Liver (tissue), 3 donors: Measurements from ENCODE around the gene C2.

ENCODE experiments used
- FOXA1 ChIP-seq: IDR thresholded peaks from 2 replicates; pipeline ENCODE4 v1.6.1; 2016; ENCODE audit warnings: antibody characterized with exemption
- GABPA ChIP-seq, 2 donors: IDR thresholded peaks in 1 of 2; conservative IDR thresholded peaks in 1 of 2; 2 replicates each; pipeline ENCODE4 v1.6.1; 2016; ENCODE audit warnings: antibody characterized with exemption in 2 of 2, mild to moderate bottlenecking in 1 of 2, moderate library complexity in 1 of 2
- JUND ChIP-seq, 2 donors: IDR thresholded peaks; 2 replicates each; pipeline ENCODE4 v1.6.1; 2016; ENCODE audit warnings: antibody characterized with exemption in 2 of 2
- NR2F2 ChIP-seq: IDR thresholded peaks from 2 replicates; pipeline ENCODE4 v1.6.1; 2016; ENCODE audit warnings: antibody characterized with exemption
- RAD21 ChIP-seq, 2 donors: IDR thresholded peaks; 2 replicates each; pipeline ENCODE4 v1.6.1; 2016; ENCODE audit warnings: antibody characterized with exemption in 2 of 2, mild to moderate bottlenecking in 2 of 2
- SP1 ChIP-seq: IDR thresholded peaks from 2 replicates; pipeline ENCODE4 v1.6.1; 2018; ENCODE audit warnings: antibody characterized with exemption, mild to moderate bottlenecking
- TAF1 ChIP-seq: conservative IDR thresholded peaks from 2 replicates; pipeline ENCODE4 v1.6.1; 2016; ENCODE audit warnings: antibody characterized with exemption, mild to moderate bottlenecking
- YY1 ChIP-seq: IDR thresholded peaks from 2 replicates; pipeline ENCODE4 v1.6.1; 2016; ENCODE audit warnings: antibody characterized with exemption, mild to moderate bottlenecking
- TF ChIP-seq, protein P1 (sequence below): fragments of 150-350 bp; IDR thresholded peaks from 2 replicates; pipeline ENCODE4 v1.5.1; 2017; ENCODE audit warnings: improper control_type of control experiment, low read depth, low read length; ENCODE audit not compliant: missing input control
- TF ChIP-seq, protein P2 (sequence below): IDR thresholded peaks from 2 replicates; pipeline ENCODE4 v1.6.1; 2016; ENCODE audit warnings: antibody characterized with exemption, mild to moderate bottlenecking
- TF ChIP-seq, protein P3 (sequence below): IDR thresholded peaks from 2 replicates; pipeline ENCODE4 v1.6.1; 2016; ENCODE audit warnings: antibody characterized with exemption
- donor health status: healthy.
- donor health status: healthy.

- TF ChIP-seq SP1 (no peak), FOXA1 (no peak), NR2F2 (no peak), RAD21 (IDR thresholded peaks at IDR 0.05) (no peak), YY1 (no peak), GABPA (IDR thresholded peaks at IDR 0.05 in 1 of 2, conservative IDR thresholded peaks at IDR 0.05 in 1 of 2) (no peak), JUND (IDR thresholded peaks at IDR 0.05) (no peak), TAF1 (no peak)
- TF ChIP-seq, protein P1, sequence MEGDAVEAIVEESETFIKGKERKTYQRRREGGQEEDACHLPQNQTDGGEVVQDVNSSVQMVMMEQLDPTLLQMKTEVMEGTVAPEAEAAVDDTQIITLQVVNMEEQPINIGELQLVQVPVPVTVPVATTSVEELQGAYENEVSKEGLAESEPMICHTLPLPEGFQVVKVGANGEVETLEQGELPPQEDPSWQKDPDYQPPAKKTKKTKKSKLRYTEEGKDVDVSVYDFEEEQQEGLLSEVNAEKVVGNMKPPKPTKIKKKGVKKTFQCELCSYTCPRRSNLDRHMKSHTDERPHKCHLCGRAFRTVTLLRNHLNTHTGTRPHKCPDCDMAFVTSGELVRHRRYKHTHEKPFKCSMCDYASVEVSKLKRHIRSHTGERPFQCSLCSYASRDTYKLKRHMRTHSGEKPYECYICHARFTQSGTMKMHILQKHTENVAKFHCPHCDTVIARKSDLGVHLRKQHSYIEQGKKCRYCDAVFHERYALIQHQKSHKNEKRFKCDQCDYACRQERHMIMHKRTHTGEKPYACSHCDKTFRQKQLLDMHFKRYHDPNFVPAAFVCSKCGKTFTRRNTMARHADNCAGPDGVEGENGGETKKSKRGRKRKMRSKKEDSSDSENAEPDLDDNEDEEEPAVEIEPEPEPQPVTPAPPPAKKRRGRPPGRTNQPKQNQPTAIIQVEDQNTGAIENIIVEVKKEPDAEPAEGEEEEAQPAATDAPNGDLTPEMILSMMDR: no peak
- TF ChIP-seq, protein P2, sequence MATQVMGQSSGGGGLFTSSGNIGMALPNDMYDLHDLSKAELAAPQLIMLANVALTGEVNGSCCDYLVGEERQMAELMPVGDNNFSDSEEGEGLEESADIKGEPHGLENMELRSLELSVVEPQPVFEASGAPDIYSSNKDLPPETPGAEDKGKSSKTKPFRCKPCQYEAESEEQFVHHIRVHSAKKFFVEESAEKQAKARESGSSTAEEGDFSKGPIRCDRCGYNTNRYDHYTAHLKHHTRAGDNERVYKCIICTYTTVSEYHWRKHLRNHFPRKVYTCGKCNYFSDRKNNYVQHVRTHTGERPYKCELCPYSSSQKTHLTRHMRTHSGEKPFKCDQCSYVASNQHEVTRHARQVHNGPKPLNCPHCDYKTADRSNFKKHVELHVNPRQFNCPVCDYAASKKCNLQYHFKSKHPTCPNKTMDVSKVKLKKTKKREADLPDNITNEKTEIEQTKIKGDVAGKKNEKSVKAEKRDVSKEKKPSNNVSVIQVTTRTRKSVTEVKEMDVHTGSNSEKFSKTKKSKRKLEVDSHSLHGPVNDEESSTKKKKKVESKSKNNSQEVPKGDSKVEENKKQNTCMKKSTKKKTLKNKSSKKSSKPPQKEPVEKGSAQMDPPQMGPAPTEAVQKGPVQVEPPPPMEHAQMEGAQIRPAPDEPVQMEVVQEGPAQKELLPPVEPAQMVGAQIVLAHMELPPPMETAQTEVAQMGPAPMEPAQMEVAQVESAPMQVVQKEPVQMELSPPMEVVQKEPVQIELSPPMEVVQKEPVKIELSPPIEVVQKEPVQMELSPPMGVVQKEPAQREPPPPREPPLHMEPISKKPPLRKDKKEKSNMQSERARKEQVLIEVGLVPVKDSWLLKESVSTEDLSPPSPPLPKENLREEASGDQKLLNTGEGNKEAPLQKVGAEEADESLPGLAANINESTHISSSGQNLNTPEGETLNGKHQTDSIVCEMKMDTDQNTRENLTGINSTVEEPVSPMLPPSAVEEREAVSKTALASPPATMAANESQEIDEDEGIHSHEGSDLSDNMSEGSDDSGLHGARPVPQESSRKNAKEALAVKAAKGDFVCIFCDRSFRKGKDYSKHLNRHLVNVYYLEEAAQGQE: no peak
- TF ChIP-seq, protein P3, sequence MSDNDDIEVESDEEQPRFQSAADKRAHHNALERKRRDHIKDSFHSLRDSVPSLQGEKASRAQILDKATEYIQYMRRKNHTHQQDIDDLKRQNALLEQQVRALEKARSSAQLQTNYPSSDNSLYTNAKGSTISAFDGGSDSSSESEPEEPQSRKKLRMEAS: no peak
Observed at GRCh38 chr6:31906122-31906521, 21.4 kb upstream of the C2 start.
